GM10266 (cell line): Measurements from ENCODE around the gene AGAP1.
"Not testable (repeated sequence)": the region's sequence is repeated elsewhere in the genome, so short reads cannot be mapped to it uniquely, and the experiment has no call there.

ENCODE experiments used
- DNase-seq: peaks from one replicate; pipeline ENCODE4 v3.0.0; 2012; ENCODE audit errors: extremely low spot score
- CTCF ChIP-seq: IDR thresholded peaks from 2 replicates; pipeline ENCODE4 v1.5.1; 2012; ENCODE audit warnings: mild to moderate bottlenecking, low read depth; ENCODE audit not compliant: control insufficient read depth, insufficient read depth; ENCODE audit errors: missing control alignments

Gene AGAP1

GRCh38 chr2:236133410-236134012 is 639.7 kb downstream of the AGAP1 start:
- DNase-seq: no peak
- TF ChIP-seq CTCF: no peak

- no peak for TF ChIP-seq CTCF
Observed at GRCh38 chr2:236136538-236136937, 642.7 kb downstream of the AGAP1 start.

GRCh38 chr2:236137066-236137465 is 643.2 kb downstream of the AGAP1 start:
- TF ChIP-seq CTCF: no peak
- no peak for DNase-seq

More at GRCh38 chr2:236136538-236136937, 642.7 kb downstream of the AGAP1 start:
- no peak for DNase-seq

- DNase-seq: not testable (repeated sequence)
Observed at GRCh38 chr2:236141616-236142015, 647.8 kb downstream of the AGAP1 start.

- TF ChIP-seq CTCF: no peak
- no peak for DNase-seq
Observed at GRCh38 chr2:236143811-236144210, 650.0 kb downstream of the AGAP1 start.

- no peak for DNase-seq
- TF ChIP-seq CTCF: no peak
Observed at GRCh38 chr2:236146436-236146835, 652.6 kb downstream of the AGAP1 start.

GRCh38 chr2:236155406-236155805 is 661.6 kb downstream of the AGAP1 start:
- no peak for DNase-seq
- TF ChIP-seq CTCF: no peak
